ENCODE measurements around the gene CFAP73. TPM values are rescaled to one million over a fixed set of nuclear protein-coding genes. Genes with fewer than 3 reads are reported as not detected.

Gene CFAP73
- total and polyA plus RNA-seq, 10 of the 15 experiments (the other 5 are each of a cell fraction or from before 2014, with no cell fraction given) = 0.18 TPM; not detected in 9

- TF ChIP-seq ATF3 (IDR thresholded peaks at IDR 0.05; ENCODE audit: borderline replicate concordance, extremely low read depth, low read depth, low read length) (no peak), EED (IDR thresholded peaks at IDR 0.05; ENCODE audit: low read depth) (peak; percentile 97), KLF5 (IDR thresholded peaks at IDR 0.05; ENCODE audit: partially characterized antibody) (peak; percentile 32), NFXL1 (IDR thresholded peaks at IDR 0.05; ENCODE audit: borderline replicate concordance) (no peak), ZBTB11 (CRISPR knock-in tag; IDR thresholded peaks at IDR 0.05) (no peak), BACH1 (IDR thresholded peaks at IDR 0.05; ENCODE audit: borderline replicate concordance) (peak; percentile 84; the same call in 1 of the 2 replicates), ZBED1 (IDR thresholded peaks at IDR 0.05; ENCODE audit: borderline replicate concordance) (peak; percentile 90; the same call in 1 of the 2 replicates), MEF2A (IDR thresholded peaks at IDR 0.05; ENCODE audit: insufficient read depth, low read depth, low read length) (peak; percentile 50; the same call in 1 of the 2 replicates), BCL3 (IDR thresholded peaks at IDR 0.05; ENCODE audit: borderline replicate concordance, insufficient read depth, low read depth, low read length, poor library complexity, severe bottlenecking) (peak; percentile 78), CBX5 (IDR thresholded peaks at IDR 0.05; ENCODE audit: low read depth) (peak; percentile 80; the same call in 1 of the 2 replicates), PKNOX1 (IDR thresholded peaks at IDR 0.05) (peak; percentile 75), CREB1 (IDR thresholded peaks at IDR 0.05; ENCODE audit: low read depth) (peak; percentile 72), NFYB (IDR thresholded peaks at IDR 0.05; ENCODE audit: insufficient read depth, low read depth, low read length) (0 out of 2 replicates have a peak, but pooled peaks have one; percentile 32), ETV6 (conservative IDR thresholded peaks at IDR 0.05 in 1 of 2, IDR thresholded peaks at IDR 0.05 in 1 of 2; ENCODE audit: borderline replicate concordance in 1 of 2, low read depth in 1 of 2) (peak in 1 of 2 experiments; percentile 90; a peak in 1 of 4 replicates), ELK1 (IDR thresholded peaks at IDR 0.05; ENCODE audit: low read depth, low read length) (no peak; the same call in 1 of the 2 replicates), PBX3 (IDR thresholded peaks at IDR 0.05; ENCODE audit: insufficient replicate concordance, low read depth, low read length) (peak; percentile 63), CHD4 (IDR thresholded peaks at IDR 0.05) (no peak), NRF1 (conservative IDR thresholded peaks at IDR 0.05; ENCODE audit: low read depth, low read length) (no peak)
Observed at GRCh38 chr12:113208041-113208934, 58.8 kb downstream of the CFAP73 start (continued).
